Measurements from ENCODE around the gene INO80C. TPM values are rescaled to one million over a fixed set of nuclear protein-coding genes. Genes with fewer than 3 reads are reported as not detected.
A peak's percentile ranks its signal among the peaks of the same experiment; 100 is the strongest.

The INO80C gene
- total RNA-seq, 1 experiment from 2014 or later = 42.3 TPM

DNA sequence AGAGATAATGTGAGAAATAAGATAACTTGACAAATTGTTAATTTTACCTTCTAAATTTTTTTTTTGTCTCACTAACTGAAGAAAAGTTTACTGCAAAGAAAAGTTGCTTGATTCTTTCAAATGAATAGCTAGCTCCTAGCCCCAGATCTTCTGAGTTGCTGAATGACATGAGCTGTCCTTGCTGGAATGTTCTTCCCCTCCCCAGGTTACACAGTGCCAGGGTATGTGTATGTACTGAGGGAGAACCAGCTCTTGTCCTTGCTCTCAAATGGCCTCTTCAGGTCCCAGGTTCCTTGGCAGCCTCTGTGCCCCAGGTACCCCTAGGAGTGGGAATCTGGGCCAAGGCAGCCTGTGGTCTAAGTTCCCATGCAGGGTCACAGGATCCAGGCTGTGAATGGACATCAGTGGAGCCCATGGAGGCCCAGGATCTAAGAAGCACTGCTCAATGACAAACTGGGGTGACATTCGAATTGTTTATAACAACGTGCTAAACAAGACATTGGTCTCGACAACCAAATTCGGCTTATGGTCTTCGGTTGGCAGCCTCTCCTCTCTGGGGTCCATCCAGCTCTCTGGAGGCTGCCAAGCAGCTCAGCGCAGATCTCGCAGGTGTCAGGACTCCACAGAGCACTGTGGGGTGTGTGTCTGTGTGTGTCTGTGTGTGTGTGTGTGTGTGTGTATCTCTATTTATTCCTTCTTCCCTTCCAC is 17.1 kb upstream of the INO80C start:
- peak; percentile 9; the same call in 1 of the 2 replicates for ATAC-seq
- POLR2A ChIA-PET = no interaction called here
- no peaks in the 10 kb centered on the region for H3K9me3 Mint-ChIP-seq
- no peak overlapping the region for H3K27ac Mint-ChIP-seq
- DNase-seq (ENCODE audit: low spot score) = no peak
- no peak overlapping the region for H3K4me3 Mint-ChIP-seq
- TF ChIP-seq ZNF396 (CRISPR knock-in tag; IDR thresholded peaks at IDR 0.05; ENCODE audit: borderline replicate concordance) (no peak), FOXK1 (CRISPR knock-in tag; IDR thresholded peaks at IDR 0.05) (no peak), ZNF671 (CRISPR knock-in tag; IDR thresholded peaks at IDR 0.05) (no peak), NFE2L1 (CRISPR knock-in tag; IDR thresholded peaks at IDR 0.05) (no peak), TEAD4 (CRISPR knock-in tag; IDR thresholded peaks at IDR 0.05) (no peak), GABPB1 (CRISPR knock-in tag; IDR thresholded peaks at IDR 0.05) (no peak), HMGA2 (CRISPR knock-in tag; IDR thresholded peaks at IDR 0.05) (no peak), FOXP1 (CRISPR knock-in tag; IDR thresholded peaks at IDR 0.05; ENCODE audit: borderline replicate concordance) (no peak), CREM (CRISPR knock-in tag; IDR thresholded peaks at IDR 0.05) (no peak), SP1 (CRISPR knock-in tag; conservative IDR thresholded peaks at IDR 0.05) (no peak)
- TF ChIP-seq, protein P1, sequence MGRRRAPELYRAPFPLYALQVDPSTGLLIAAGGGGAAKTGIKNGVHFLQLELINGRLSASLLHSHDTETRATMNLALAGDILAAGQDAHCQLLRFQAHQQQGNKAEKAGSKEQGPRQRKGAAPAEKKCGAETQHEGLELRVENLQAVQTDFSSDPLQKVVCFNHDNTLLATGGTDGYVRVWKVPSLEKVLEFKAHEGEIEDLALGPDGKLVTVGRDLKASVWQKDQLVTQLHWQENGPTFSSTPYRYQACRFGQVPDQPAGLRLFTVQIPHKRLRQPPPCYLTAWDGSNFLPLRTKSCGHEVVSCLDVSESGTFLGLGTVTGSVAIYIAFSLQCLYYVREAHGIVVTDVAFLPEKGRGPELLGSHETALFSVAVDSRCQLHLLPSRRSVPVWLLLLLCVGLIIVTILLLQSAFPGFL (CRISPR knock-in tag; IDR thresholded peaks at IDR 0.05; ENCODE audit: borderline replicate concordance) = no peak
- TF ChIP-seq, protein P2, sequence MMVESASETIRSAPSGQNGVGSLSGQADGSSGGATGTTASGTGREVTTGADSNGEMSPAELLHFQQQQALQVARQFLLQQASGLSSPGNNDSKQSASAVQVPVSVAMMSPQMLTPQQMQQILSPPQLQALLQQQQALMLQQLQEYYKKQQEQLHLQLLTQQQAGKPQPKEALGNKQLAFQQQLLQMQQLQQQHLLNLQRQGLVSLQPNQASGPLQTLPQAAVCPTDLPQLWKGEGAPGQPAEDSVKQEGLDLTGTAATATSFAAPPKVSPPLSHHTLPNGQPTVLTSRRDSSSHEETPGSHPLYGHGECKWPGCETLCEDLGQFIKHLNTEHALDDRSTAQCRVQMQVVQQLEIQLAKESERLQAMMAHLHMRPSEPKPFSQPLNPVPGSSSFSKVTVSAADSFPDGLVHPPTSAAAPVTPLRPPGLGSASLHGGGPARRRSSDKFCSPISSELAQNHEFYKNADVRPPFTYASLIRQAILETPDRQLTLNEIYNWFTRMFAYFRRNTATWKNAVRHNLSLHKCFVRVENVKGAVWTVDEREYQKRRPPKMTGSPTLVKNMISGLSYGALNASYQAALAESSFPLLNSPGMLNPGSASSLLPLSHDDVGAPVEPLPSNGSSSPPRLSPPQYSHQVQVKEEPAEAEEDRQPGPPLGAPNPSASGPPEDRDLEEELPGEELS (CRISPR knock-in tag; IDR thresholded peaks at IDR 0.05) = no peak
- TF ChIP-seq, protein P3, sequence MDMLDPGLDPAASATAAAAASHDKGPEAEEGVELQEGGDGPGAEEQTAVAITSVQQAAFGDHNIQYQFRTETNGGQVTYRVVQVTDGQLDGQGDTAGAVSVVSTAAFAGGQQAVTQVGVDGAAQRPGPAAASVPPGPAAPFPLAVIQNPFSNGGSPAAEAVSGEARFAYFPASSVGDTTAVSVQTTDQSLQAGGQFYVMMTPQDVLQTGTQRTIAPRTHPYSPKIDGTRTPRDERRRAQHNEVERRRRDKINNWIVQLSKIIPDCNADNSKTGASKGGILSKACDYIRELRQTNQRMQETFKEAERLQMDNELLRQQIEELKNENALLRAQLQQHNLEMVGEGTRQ (CRISPR knock-in tag; IDR thresholded peaks at IDR 0.05) = no peak
- H3K27me3 Mint-ChIP-seq (ENCODE audit: low read depth) = no peaks in the 10 kb centered on the region
- H3K36me3 Mint-ChIP-seq = no peaks in the 10 kb centered on the region
- CTCF ChIA-PET = interaction anchor here (1.5 kb wide), 1 partner anchor 128 kb away, joined by 8 read pairs; no protein-coding TSS in a partner anchor
- H3K4me1 Mint-ChIP-seq = peaks cover 33% of the 10 kb centered on the region

DNA sequence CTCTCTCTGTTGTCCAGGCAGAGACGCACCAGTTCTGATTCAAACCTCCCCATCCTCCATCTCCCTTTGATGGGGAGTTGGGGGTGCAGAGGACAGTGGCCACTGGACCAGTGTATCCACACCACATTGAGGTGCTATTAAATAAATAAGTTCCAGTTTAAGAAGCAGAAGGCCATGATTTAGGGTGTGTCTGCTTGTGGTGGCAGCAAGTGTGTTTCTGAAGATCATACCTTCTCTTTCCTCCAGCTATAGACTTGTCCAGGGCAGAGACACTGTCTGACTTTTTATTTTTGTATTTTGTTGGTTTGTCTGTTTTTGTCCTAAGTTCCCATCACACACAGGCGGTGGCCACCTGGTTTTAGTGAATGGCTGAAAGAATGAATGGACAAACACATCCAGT is 16.5 kb upstream of the INO80C start:
- Mint-ChIP-seq H3K9me3 (no peaks in the 10 kb centered on the region), H3K27me3 (ENCODE audit: low read depth) (no peaks in the 10 kb centered on the region), H3K27ac (no peak overlapping the region), H3K4me1 (peaks cover 33% of the 10 kb centered on the region), H3K36me3 (no peaks in the 10 kb centered on the region), H3K4me3 (no peak overlapping the region)
- DNase-seq (ENCODE audit: low spot score) = no peak
- ATAC-seq = no peak
- CTCF ChIA-PET = interaction anchor here (1.5 kb wide), 1 partner anchor 128 kb away, joined by 8 read pairs; no protein-coding TSS in a partner anchor
- POLR2A ChIA-PET = no interaction called here
- TF ChIP-seq, protein P4, sequence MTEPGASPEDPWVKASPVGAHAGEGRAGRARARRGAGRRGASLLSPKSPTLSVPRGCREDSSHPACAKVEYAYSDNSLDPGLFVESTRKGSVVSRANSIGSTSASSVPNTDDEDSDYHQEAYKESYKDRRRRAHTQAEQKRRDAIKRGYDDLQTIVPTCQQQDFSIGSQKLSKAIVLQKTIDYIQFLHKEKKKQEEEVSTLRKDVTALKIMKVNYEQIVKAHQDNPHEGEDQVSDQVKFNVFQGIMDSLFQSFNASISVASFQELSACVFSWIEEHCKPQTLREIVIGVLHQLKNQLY (CRISPR knock-in tag; IDR thresholded peaks at IDR 0.05) = no peak
- TF ChIP-seq, protein P5, sequence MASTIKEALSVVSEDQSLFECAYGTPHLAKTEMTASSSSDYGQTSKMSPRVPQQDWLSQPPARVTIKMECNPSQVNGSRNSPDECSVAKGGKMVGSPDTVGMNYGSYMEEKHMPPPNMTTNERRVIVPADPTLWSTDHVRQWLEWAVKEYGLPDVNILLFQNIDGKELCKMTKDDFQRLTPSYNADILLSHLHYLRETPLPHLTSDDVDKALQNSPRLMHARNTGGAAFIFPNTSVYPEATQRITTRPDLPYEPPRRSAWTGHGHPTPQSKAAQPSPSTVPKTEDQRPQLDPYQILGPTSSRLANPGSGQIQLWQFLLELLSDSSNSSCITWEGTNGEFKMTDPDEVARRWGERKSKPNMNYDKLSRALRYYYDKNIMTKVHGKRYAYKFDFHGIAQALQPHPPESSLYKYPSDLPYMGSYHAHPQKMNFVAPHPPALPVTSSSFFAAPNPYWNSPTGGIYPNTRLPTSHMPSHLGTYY (CRISPR knock-in tag; IDR thresholded peaks at IDR 0.05) = no peak
- TF ChIP-seq, protein P3 (CRISPR knock-in tag; IDR thresholded peaks at IDR 0.05) = no peak
- no peak for TF ChIP-seq MYBL2 (CRISPR knock-in tag; IDR thresholded peaks at IDR 0.05)
- TF ChIP-seq, protein P6, sequence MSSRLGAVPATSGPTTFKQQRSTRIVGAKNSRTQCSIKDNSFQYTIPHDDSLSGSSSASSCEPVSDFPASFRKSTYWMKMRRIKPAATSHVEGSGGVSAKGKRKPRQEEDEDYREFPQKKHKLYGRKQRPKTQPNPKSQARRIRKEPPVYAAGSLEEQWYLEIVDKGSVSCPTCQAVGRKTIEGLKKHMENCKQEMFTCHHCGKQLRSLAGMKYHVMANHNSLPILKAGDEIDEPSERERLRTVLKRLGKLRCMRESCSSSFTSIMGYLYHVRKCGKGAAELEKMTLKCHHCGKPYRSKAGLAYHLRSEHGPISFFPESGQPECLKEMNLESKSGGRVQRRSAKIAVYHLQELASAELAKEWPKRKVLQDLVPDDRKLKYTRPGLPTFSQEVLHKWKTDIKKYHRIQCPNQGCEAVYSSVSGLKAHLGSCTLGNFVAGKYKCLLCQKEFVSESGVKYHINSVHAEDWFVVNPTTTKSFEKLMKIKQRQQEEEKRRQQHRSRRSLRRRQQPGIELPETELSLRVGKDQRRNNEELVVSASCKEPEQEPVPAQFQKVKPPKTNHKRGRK (CRISPR knock-in tag; IDR thresholded peaks at IDR 0.05; ENCODE audit: borderline replicate concordance) = no peak
- TF ChIP-seq ZNF232 (CRISPR knock-in tag; IDR thresholded peaks at IDR 0.05) = no peak
- TF ChIP-seq SP1 (CRISPR knock-in tag; conservative IDR thresholded peaks at IDR 0.05) = no peak
- no peak for TF ChIP-seq JUN (CRISPR knock-in tag; IDR thresholded peaks at IDR 0.05)
- TF ChIP-seq, protein P7, sequence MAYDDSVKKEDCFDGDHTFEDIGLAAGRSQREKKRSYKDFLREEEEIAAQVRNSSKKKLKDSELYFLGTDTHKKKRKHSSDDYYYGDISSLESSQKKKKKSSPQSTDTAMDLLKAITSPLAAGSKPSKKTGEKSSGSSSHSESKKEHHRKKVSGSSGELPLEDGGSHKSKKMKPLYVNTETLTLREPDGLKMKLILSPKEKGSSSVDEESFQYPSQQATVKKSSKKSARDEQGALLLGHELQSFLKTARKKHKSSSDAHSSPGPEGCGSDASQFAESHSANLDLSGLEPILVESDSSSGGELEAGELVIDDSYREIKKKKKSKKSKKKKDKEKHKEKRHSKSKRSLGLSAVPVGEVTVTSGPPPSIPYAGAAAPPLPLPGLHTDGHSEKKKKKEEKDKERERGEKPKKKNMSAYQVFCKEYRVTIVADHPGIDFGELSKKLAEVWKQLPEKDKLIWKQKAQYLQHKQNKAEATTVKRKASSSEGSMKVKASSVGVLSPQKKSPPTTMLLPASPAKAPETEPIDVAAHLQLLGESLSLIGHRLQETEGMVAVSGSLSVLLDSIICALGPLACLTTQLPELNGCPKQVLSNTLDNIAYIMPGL (CRISPR knock-in tag; IDR thresholded peaks at IDR 0.05) = no peak
- TF ChIP-seq GTF2I (CRISPR knock-in tag; conservative IDR thresholded peaks at IDR 0.05) = no peak
- TF ChIP-seq, protein P8, sequence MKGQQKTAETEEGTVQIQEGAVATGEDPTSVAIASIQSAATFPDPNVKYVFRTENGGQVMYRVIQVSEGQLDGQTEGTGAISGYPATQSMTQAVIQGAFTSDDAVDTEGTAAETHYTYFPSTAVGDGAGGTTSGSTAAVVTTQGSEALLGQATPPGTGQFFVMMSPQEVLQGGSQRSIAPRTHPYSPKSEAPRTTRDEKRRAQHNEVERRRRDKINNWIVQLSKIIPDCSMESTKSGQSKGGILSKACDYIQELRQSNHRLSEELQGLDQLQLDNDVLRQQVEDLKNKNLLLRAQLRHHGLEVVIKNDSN (CRISPR knock-in tag; IDR thresholded peaks at IDR 0.05) = no peak

Measured in WTC11 (cell line).